NCI-H2107 treated with DMSO at 0.1 percent for 48 hours (cell line): Measurements from ENCODE around the gene TET3.

Source experiments
- DNase-seq: peaks from one replicate; lab custom pipeline; 2025; ENCODE audit not compliant: unreplicated experiment; lab: John Stamatoyannopoulos, UW

The TET3 gene

DNA sequence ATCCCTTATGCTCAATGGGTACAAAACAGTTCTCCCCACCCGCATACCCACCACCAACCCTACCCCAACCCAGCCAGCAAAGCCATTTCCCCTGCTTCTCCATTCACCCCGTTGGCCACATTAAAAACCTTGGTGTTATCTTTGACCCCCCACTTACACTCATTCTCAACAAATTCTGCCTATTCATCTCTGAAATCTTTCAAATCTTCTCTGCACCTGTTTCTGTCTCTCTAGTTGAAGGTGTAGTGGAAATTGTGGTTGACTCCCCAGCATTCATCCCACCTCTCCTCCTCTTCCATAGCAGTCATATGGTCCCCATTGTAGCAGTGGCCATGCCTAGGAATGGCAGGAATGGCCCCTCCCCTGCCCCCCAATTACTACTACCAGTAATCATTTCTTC, 20.5 kb upstream of the TET3 start:
- no peak for DNase-seq

DNA sequence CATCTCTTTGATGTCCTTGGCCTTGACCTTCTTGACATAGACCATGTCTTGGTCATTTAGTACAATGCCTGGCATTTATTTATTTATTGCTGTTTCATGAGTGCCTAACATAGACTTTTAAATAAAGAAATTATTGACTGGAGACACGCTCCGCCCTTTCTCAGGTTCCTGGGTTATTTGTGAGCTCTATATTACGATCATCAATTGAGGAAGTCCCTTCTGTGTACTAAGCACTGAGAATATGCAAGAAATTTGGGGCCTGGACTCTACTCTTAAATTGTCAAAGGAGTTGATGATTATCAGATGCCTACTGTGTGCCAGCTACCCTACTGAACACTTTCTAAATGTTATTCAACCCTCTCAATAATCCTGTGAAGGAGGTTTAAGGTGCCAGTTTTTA, 19.7 kb upstream of the TET3 start:
- no peak for DNase-seq

DNA sequence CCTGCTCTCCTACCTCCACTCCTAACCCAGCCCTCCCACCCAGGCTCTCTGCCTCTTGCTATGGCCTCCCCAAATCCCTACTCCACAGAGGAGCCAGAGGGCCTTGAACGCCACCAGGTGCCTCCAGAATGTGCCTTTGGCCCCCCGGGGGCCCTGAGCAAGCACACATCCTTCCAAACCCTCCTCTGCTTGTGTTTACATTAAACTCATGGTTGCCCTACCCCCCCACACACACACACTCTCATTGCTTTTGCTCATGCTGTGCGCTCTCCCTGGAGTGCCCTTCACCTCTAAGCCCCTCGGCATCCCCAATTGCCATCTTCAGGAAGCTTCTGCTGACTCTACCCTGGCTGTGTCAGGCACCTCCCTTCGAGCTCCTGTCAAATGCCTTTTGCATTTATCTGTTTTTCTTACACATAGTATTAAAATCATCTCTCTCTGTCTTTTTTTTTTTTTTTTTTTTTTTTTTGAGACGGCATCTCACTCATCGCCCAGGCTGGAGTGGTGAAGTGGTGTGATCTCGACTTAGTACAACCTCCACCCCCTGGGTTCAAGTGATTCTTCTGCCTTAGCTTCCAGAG, 16.3 kb upstream of the TET3 start:
- DNase-seq, result no peak

DNA sequence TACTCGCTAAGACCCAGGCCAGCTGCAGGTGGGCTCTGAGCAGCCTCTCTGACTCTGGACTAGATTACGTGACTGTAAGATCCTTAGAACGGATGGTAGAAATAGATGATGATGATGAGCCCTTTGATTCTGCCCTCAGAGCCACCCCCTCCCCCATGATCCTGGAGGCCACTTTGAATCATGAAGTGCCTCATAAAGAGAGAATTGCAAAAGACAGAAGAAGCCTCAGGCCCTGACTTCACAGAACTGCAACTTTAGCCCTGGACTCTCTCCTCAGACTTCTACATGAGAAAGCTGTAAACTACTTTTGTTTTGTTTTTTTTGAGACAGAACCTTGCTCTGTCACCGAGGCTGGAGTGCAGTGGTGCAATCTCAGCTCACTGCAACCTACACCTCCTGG, 15.4 kb upstream of the TET3 start:
- DNase-seq, result no peak

DNA sequence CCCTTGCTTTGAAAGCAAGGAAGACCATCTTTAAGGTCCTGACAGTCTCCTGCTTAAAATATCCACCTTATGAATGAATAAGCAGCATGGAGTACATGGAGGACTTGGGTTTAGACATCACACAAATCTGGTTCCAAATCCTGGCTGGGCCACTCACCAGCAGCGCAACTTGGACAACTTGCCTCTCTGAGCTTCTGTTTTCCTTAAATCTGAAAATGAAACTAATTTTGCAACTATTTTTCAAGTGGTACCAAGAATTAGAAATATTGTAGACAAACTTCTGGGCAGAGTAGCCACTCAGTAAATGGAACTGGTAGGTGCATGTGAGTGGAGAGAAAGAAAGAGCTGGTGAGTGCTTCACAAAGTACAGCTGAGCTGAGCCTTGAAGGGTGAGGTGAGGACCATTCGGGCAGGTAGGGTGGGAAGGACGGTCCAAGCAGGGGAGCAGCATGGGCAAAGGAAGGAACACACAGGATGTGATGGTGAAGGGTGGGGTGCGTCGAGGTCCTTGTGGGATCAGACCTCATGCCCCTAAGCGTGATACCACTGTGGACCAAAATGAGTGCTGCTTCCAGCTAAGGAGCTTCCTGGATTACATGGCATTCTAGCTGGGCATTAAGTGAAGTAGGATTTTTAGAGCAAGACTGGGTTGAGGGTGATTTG, 14.4 kb upstream of the TET3 start:
- no peak for DNase-seq

DNA sequence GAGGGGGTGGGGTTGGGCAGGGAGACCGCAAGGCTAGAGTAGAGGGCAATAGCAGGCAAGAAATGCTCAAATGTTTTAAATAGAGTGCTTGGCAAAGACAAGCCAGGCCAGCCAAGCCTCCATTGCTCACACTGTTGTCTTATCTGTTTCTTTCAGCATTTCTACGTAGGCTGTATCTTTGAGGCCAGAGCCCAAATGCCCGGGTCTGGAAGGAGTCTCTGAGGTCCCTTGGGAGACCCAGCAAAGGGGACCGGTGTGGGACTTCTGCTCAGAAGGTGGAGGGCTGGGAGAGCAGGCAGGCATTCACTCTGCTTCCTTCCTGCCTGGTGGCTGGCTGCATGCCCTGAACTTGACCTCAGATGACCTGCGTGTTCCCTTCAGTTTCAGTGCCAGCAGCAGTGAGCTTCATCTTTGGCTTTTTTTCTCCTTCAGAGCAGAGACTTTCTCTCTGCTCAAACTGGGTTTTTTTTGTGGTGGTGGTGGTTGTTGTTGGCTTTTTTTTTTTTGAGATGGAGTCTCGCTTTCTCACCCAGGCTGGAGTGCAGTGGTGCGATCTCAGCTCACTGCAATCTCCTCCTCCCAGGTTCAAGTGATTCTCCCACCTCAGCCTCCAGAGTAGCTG, 13.7 kb upstream of the TET3 start:
- no peak for DNase-seq

DNA sequence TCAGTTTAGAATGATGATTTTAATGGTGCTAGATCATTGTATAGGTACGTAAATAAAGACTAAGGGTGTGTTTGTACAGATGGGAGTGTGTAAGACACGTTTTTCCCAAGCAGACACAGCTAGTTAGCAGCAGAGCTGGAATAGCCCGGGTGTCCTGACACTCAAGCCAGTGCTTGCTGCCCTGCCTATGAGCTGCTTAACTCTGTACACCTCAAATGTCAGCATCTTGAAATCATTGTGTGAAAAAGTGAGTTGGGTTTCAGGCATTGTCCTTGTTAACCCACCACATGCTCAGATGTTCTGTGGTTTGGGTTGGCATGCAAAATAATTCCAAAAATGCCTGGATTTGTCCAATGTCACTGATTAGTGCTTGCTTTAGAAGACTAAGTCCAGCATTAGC, 13.0 kb upstream of the TET3 start:
- no peak for DNase-seq

DNA sequence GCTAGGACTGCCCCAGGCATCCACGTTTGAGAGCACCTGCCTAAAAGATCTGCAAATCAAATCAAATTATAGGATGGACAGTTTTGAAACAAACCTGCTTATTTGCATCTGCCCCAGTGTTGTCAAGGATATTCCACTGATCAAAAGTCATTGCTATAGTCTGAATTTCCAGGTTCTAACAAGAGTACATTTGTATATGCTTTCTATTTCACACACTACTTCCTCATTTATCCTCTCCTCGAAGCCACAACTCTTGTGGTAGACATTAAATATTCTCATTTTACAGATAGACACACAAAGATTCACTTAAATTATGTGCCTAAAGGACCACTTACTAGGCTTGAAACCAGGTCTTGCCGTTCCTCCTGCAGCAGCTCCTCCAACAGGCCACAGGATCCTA, 11.9 kb upstream of the TET3 start:
- no peak for DNase-seq

DNA sequence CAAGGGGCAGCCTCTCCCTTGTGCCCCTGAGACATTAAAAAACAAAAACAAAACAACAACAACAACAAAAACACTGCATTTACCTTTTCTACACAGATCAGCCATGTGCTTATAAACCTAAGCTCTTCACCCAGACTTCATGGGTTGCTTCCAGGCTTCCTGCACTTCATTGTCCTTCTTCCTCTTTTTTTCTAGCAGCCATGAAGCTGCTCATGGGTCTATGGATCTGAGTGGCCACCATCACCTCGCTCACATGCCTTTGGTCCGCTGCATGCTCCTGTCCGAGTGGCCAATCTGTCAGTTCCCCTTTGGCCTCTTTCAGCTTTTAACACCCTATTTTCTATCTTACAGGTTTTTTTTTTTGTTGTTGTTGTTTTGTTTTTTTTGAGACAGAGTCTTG, 9.0 kb upstream of the TET3 start:
- DNase-seq, result no peak

DNA sequence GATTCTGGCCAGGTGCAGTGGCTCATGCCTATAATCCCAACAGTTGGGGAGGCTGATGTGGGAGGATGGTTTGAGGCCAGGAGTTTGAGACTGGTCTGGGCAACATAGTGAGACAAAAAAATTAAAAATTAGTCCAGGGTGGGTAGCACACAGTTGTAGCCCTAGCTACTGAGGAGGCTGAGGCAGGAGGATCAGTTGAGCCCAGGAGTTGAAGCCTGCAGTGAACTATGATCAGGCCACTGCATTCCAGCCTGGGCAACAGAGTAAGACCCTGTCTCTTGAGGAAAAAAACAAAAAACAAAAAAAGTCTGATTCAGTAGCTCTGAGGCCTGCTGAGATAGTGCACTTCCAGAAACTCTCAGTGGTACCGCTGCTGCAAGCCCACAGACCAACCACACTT, 7.9 kb upstream of the TET3 start:
- no peak for DNase-seq

DNA sequence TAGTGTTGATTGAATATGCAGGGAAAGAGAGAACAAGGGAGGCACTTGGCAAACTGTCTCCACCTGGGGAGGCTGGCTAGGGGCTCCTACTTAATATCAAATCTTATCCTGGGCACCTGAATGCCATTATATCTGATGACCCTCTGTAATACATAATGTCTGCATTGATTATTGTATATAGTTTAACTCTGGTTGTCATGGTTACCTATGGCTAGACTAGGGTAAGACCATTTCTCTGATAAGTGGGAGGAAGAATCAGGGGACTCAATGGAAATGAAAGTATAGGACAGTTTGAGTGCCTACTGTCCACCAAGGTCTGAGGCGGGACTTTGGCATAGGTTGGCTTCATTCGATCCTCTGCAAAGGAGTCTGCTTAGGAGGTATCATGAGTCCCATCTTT, 7.2 kb upstream of the TET3 start:
- no peak for DNase-seq

DNA sequence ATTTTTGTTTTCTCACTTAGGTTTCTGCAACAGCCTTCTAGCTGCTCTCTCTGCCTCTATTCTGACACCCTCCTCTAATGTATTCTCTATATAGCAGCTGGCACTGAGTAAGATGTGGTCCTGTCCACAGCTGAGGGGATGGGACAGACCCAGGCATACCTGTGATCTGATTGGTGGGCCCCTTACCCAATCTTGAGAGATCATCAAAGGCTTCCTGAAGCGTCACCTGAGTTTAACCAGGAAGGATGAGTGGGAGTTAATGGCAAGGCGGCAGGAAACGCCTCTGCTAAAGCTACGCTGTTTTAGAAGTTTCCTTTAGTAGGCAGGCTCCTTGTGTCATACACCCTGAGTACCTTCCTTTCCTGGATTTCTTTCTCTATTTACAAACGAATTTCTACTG, 5.7 kb upstream of the TET3 start:
- DNase-seq, result no peak

DNA sequence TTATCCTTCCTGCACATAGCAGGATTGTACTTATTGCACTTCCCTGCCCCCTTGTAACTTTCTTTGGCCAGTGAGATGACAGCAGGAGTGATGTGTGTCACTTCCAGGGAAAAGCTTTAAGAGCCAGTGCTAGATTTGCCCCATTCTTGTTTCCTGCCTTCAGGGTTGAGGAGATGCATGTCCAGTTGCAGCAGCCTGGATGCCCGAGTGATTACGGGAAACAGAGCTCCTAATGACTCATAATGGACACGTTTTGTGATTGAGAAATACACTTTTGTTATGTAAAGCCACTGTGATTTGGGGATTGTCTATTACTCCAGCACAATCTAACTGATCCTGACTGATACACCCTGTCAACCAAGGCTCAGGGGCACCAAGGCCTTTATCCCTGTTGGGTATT, 5.0 kb upstream of the TET3 start:
- DNase-seq, result no peak

DNA sequence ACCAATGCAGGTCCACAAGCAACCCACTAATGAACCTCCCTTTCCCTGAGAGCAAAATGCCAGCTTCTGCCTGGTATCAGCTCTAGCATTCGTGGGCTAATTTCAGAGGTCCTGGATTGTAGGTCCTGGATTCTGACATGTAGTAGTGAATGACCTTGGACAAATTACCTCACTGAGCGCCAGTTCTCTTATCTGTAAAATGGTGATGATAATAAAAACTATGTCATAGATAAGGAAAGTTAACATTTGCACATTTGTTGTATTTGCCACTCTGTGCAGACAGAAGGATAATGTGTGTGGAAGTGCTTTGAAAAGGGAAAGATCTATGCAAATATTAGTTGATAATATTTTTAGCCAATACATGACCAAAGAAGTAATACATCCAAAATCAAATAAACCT, 4.1 kb upstream of the TET3 start:
- no peak for DNase-seq

DNA sequence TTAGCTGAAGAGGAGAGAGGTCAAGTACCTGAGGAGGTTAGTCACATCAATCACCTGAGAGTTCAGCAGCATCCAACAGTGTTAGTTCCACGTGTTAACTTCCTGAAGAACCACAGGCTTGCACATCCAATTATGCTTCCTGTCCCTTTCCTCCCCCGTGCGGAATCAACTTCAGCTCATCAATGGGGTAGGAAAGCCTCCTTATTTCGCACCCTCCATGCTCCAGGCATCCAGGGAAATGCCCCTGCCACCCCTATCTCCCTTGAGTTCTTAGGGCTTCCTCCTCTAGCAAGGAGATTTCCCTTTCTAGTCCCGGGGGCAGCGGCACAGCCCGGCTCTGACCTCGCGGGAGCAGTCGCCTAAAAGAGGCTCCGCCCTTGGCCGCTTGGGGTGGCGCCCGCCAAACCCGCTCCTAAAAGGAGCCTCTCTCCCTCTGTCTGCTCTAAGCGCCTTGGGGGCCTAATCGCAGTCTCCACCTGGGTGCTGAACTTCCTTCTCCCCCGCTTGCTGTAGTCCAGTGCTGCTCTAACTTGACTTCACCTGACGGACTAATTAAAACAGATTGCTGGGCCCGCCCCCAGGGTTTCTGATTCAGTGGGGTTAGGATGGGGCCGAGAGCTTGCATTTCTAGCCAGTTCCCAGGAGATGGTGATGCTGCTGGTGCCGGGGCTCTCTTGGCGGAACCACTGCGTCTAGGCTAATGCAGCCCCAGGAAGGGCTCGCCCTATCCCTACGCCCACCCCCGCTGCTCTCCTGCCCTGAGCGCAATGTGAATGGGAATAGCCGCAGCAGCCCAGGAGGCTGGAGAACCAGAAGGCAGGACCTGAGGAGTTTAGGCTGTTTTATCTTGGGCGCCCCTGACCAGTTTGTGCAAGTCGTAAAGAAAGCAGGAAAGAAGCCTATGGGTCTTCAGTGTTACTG, 3.4 kb upstream of the TET3 start:
- peak; percentile 21 for DNase-seq

DNA sequence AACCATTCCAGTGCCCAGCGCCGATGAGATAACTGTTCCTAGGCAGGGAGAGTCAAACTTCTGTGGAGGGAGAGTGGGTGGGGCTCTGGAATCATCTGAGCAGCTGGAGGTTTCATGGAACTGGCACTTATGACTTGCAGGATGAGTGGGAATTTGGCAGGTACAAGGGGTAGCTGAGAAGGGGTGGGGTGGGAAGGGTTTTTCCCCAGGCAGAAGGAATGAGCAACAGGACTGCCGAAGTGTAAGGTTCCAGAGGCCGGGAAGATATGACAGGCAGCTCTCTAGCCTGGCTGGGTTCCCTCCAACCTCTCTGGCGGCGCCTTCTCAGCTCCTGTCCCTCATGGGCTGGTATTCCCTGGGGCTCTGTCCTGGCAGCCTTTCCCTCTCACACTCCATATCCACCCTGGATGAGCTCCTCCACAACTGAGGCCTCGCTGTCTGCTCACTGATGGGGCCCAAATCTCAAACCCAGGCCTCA, 2.5 kb upstream of the TET3 start:
- no peak for DNase-seq

DNA sequence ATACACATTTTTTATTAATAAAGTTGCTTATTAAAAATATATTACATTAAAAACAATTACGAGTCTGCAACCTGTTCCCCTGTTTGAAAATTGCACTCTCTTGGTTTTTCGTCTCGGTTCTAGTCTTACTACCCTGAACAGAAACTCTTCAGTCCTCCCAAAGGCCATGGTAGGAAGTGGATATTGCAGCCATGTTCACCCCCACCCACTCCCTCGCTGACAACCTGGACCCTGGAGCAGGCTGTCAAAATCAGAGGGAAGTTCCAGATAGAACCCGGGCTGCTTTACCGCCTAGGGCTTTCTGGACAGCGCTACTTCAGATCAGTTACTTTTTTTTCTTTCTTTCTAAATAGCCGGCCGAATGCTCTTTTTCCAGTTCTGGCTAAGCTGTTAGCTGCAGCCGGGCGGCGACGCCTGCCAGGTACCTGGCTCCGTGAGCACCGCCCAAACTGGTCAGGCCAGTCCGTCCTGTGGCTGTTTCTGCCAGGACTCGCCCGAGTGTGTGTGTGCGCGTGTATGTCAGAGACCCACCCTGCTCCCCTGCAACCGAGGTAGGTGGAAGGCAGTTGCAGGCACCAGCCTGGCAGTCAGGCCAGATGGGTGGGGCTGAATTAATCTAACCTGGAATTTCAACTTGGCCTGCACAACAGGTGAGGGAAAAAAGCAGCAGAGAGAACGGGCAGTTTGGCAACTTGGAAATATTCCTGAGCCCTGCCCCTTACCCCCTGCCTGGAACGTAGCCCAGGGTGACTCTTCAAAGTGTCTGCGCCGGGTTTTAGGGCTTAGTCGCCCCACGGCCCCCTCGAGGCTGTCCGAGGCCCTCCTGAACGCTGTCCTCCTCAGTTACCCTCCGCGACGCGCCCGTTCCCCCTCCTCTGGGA, 1.1 kb upstream of the TET3 start:
- DNase-seq, result no peak

DNA sequence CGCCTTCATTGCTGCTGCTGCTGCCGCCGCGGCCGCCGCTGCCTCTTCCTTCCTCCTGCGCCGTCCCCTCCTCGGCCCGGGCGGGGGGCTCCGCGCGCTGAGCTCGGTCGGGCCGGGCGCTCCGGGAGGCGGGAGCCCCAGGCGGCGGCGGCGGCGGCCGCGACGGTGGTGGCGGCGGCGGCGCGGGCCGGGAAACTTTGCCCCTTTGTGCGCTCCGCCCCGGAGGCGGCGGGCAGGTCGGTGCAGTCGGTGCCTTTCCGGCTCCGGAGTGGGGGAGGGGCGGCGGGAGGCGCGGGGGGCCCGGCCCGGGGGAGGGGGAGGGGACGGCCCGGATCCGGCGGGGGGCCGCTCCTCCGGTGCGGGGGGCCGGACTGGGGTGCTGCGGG, 205 bp downstream of the TET3 start:
- no peak for DNase-seq

DNA sequence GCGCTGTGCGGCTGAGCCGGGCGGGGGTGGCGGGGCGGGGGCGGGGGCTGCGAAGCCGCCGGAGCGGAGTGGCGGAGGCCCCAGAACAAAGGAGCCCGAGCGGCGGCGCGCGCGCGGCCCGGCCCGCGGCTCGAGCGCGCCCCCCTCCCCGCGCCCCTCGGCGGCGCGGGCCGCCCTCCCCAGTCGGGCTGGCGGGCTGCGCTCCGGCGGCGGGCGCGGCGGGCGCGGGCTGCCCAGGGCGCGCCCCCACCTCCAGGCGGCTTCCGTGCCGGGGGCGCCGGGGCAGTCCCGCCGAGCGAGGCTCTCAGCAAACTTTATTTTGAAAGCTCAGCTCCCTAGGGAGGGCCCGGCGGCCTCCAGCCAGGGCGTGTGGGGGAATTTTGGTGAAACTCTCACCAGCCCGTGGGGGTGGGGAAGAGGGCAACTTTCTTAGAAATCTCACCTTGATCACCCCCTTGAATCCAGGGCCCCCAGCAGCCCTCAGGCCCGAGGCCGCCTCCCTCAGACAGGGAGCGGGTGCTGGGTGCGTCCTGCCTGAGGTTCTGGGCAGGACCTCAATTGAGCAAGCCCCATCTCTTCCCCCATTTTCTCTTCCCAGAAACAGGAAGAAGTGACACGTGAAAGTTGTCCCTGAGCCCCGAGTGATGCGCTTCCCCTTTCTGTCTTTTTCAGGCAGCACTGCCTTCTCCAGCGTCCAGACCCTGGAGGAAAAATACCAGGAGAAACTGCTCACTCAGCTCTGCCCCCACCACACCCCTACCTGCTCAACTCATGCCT, 786 bp downstream of the TET3 start:
- no peak for DNase-seq

DNA sequence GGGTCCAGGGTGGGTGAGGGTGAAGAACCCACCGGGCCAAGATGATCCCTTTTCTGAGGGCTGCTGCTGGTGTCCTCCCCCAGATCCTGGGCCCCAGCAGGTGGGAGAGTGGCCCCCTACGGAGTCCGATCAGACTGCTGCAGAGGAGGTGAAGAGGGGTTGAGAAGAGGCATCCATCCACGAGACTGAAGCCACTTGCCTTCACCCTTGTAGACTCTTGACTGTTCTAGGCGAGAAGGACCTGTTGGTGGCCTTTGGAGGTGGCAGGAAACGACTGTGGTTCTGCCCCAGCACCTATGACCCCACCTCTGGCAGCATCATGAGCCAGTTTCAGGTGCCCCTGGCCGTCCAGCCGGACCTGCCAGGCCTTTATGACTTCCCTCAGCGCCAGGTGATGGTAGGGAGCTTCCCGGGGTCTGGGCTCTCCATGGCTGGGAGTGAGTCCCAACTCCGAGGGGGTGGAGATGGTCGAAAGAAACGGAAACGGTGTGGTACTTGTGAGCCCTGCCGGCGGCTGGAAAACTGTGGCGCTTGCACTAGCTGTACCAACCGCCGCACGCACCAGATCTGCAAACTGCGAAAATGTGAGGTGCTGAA, 1.5 kb downstream of the TET3 start:
- no peak for DNase-seq
